Measurements from ENCODE around the gene ARL13B.

ARL13B gene

GRCh38 chr3:94008253-94008652 lies 28.3 kb downstream of the ARL13B start:
- H3K4me1 ChIP-seq: peaks cover 15% of the 10 kb centered on the region
- no peak for DNase-seq
- no peaks in the 10 kb centered on the region for H3K36me3 ChIP-seq
- H3K4me3 ChIP-seq (ENCODE audit: low read depth, low read length): no peak overlapping the region
- H3K27me3 ChIP-seq: no peaks in the 10 kb centered on the region
- no peak for TF ChIP-seq CTCF (IDR thresholded peaks at IDR 0.05; ENCODE audit: low read depth, low read length)
- no peaks in the 10 kb centered on the region for H3K9me3 ChIP-seq

- Histone ChIP-seq H3K4me1 (peaks cover 15% of the 10 kb centered on the region), H3K4me3 (ENCODE audit: low read depth, low read length) (no peak overlapping the region), H3K27me3 (no peaks in the 10 kb centered on the region), H3K9me3 (no peaks in the 10 kb centered on the region), H3K36me3 (no peaks in the 10 kb centered on the region)
- no peak for TF ChIP-seq CTCF (IDR thresholded peaks at IDR 0.05; ENCODE audit: low read depth, low read length)
- peak; percentile 27 for DNase-seq
Observed at GRCh38 chr3:94009608-94010007, 29.7 kb downstream of the ARL13B start.

GRCh38 chr3:94011233-94011711 lies 31.3 kb downstream of the ARL13B start:
- DNase-seq: no peak
- no peak overlapping the region for H3K4me3 ChIP-seq (ENCODE audit: low read depth, low read length)
- H3K4me1 ChIP-seq: peaks cover 10% of the 10 kb centered on the region
- no peaks in the 10 kb centered on the region for H3K27me3 ChIP-seq
- H3K9me3 ChIP-seq: no peaks in the 10 kb centered on the region
- no peaks in the 10 kb centered on the region for H3K36me3 ChIP-seq
- no peak for TF ChIP-seq CTCF (IDR thresholded peaks at IDR 0.05; ENCODE audit: low read depth, low read length)

- H3K9me3 ChIP-seq: no peaks in the 10 kb centered on the region
- no peak for TF ChIP-seq CTCF (IDR thresholded peaks at IDR 0.05; ENCODE audit: low read depth, low read length)
- no peak for DNase-seq
- H3K4me3 ChIP-seq (ENCODE audit: low read depth, low read length): no peak overlapping the region
- H3K4me1 ChIP-seq: peaks cover 10% of the 10 kb centered on the region
- no peaks in the 10 kb centered on the region for H3K27me3 ChIP-seq
- H3K36me3 ChIP-seq: no peaks in the 10 kb centered on the region
Observed at GRCh38 chr3:94012185-94012584, 32.2 kb downstream of the ARL13B start.

- H3K4me1 ChIP-seq: no peaks in the 10 kb centered on the region; the same call in 1 of the 2 replicates
- no peaks in the 10 kb centered on the region for H3K36me3 ChIP-seq
- DNase-seq: no peak
- no peaks in the 10 kb centered on the region for H3K9me3 ChIP-seq
- H3K27me3 ChIP-seq: no peaks in the 10 kb centered on the region
- TF ChIP-seq CTCF (IDR thresholded peaks at IDR 0.05; ENCODE audit: low read depth, low read length): no peak
- no peak overlapping the region for H3K4me3 ChIP-seq (ENCODE audit: low read depth, low read length)
Observed at GRCh38 chr3:94015025-94015424, 35.1 kb downstream of the ARL13B start.

- no peak for DNase-seq
- no peak for TF ChIP-seq CTCF (IDR thresholded peaks at IDR 0.05; ENCODE audit: low read depth, low read length)
- no peaks in the 10 kb centered on the region; the same call in 1 of the 2 replicates for H3K4me1 ChIP-seq
Observed at GRCh38 chr3:94019659-94020058, 39.7 kb downstream of the ARL13B start.

More at GRCh38 chr3:94019659-94020058, 39.7 kb downstream of the ARL13B start:
- H3K4me3 ChIP-seq (ENCODE audit: low read depth, low read length): no peak overlapping the region
- H3K36me3 ChIP-seq: no peaks in the 10 kb centered on the region
- no peaks in the 10 kb centered on the region for H3K27me3 ChIP-seq
- no peaks in the 10 kb centered on the region for H3K9me3 ChIP-seq

Measured in BE2C (cell line).